Thymus (tissue), 11 donors: ENCODE data around the gene C2orf80. TPM values are rescaled to one million over a fixed set of nuclear protein-coding genes. Genes with fewer than 3 reads are reported as not detected.

Experiments
- DNase-seq, 9 donors: peaks; one replicate each; pipeline ENCODE4 v3.0.0-alpha.2; 2013; ENCODE audit warnings: low spot score in 9 of 9, low read depth in 6 of 9, missing footprints in 1 of 9
- H3K27ac ChIP-seq, 2 donors: one replicate each; pipeline ENCODE4 v1.5.1; 2013; ENCODE audit warnings: control low read depth in 1 of 2, low read depth in 1 of 2, low read length in 1 of 2, mild to moderate bottlenecking in 1 of 2, moderate library complexity in 1 of 2
- H3K27me3 ChIP-seq, 2 donors: one replicate each; pipeline ENCODE4 v1.5.1; 2013; ENCODE audit warnings: low read length in 1 of 2; ENCODE audit not compliant: control insufficient read depth in 2 of 2, insufficient read depth in 1 of 2
- H3K36me3 ChIP-seq, 2 donors: one replicate each; pipeline ENCODE4 v1.5.1; 2013; ENCODE audit warnings: low read length in 1 of 2, mild to moderate bottlenecking in 1 of 2, moderate library complexity in 1 of 2; ENCODE audit not compliant: control insufficient read depth in 2 of 2, insufficient read depth in 2 of 2
- H3K4me1 ChIP-seq, 2 donors: one replicate each; pipeline ENCODE4 v1.5.1; 2013; ENCODE audit warnings: low read length in 2 of 2; ENCODE audit not compliant: control insufficient read depth in 2 of 2, insufficient read depth in 2 of 2
- H3K4me3 ChIP-seq, 2 donors: one replicate each; pipeline ENCODE4 v1.5.1; 2013; ENCODE audit warnings: low read length in 2 of 2, control low read depth in 1 of 2, mild to moderate bottlenecking in 1 of 2
- H3K9me3 ChIP-seq, 2 donors: one replicate each; pipeline ENCODE4 v1.5.1; 2013; ENCODE audit warnings: low read length in 1 of 2, mild to moderate bottlenecking in 1 of 2; ENCODE audit not compliant: control insufficient read depth in 2 of 2, insufficient read depth in 1 of 2
- WGBS: extraction: QIAGEN DNeasy Blood & Tissue Kit; methylation state at CpG from one replicate; pipeline ENCODE4 v1.1.7; 2013; 5-methylcytosine and 5-hydroxymethylcytosine counted together
- polyA plus RNA-seq: library from polyadenylated mRNA; stranded (reverse); fragments of 200-250 nt; gene quantifications from one replicate; pipeline ENCODE4 v1.2.3, GENCODE V29; 2013
- total RNA-seq: library from RNA; stranded (reverse); fragments of 120-200 nt; gene quantifications from one replicate; pipeline ENCODE4 v1.2.4, GENCODE V29; 2013
- donor health status: healthy.

C2orf80 gene
- total and polyA plus RNA-seq, 2 donors = 0.07 TPM; not detected in 1

DNA sequence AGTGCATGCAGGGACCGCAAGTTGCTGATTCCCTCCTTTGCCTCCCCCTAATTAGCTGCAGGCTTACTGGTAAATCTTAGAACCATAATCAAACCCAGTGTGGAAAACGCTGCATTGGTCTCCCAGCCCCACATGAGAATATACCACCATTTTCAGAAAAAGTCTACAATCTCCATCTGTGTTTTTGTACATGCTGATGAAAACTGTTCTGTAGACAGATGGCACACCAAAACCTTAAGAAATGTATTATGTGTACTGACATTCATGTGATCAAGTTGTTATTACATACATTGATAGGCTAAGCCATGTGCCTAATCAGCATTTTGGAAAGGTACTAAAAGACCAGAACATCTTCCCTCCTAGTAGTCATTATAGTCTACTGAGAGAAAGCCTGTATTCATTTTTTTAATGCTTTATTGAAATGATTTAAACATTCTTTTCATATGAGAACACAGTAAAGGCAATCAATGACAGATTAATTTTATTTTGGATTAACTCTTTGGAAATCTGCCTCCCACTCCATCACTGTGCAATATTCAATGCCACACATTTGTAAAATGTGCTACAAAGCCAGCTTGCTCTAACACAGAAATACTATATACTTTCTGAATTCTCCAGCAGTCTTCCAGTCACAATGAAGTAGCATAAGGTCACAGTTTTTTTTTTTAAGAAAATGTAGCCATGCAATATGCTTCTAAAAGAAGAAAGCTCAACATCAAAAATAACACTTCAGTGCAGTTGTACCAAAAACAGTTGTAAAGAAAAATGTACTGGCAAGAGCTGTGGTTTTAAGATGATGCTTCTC, 24.7 kb downstream of the C2orf80 start:
- no peaks in the 10 kb centered on the region for H3K27me3 ChIP-seq
- no peaks in the 10 kb centered on the region for H3K36me3 ChIP-seq
- no peak overlapping the region for H3K27ac ChIP-seq
- H3K4me3 ChIP-seq = no peak overlapping the region
- no peak for DNase-seq
- WGBS = 95% methylated on average over 2 of the region's 2 CpGs
- no peaks in the 10 kb centered on the region for H3K9me3 ChIP-seq
- H3K4me1 ChIP-seq = no peaks in the 10 kb centered on the region

DNA sequence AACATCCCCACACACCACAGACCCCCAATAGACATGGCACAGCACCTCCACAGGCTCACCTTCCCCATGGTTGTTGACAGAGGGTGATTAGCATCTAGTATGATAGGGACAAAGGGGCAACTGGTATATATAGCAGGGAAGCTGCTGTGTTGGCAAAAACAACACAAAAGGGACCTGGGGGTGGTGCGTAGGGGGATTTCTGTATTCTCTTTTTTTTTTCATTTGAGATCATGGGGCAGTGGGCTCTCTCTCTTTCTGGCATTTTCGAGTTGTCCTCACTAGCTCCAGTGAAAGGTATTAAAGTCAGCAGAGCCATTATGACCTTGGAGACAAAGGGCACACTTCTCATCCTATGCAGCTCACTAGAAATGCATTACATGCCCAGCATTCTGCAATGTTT, 26.3 kb downstream of the C2orf80 start, which contains the start of gene CRYGA:
Gene CRYGA, minus strand, starts transcription at position 101 of the 400 bp plus-strand sequence. Its CDS starts 33 bp downstream, at position 68.
- Histone ChIP-seq H3K9me3 (no peaks in the 10 kb centered on the region), H3K27me3 (no peaks in the 10 kb centered on the region), H3K4me3 (no peak within 1 kb of the TSS), H3K27ac (no peak within 1 kb of the TSS), H3K4me1 (no peaks in the 10 kb centered on the region), H3K36me3 (no peaks in the 10 kb centered on the region)
- DNase-seq = no peak
- WGBS = 89% methylated on average over 2 of the region's 2 CpGs

DNA sequence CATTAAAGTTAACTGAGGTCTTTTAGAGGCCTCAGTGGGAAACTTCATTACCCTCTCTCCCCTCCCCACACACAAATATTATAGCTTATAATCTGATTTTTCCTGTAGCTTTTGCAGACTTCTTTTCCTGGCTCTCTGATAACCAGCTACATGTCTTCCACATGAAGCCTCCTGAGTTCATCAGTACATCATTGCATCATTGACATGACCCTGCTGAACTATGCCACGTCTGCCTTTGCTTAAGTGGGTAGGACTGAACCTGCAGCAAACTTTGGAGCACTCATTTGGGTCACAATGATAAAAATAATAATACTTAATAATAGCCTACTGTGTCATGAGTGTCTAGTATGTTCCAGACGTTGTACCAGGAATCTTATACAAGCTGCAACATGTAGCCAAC, 33.4 kb downstream of the C2orf80 start:
- no peaks in the 10 kb centered on the region for H3K27me3 ChIP-seq
- no peak overlapping the region for H3K4me3 ChIP-seq
- WGBS = 93% methylated on average over 2 of the region's 2 CpGs
- no peaks in the 10 kb centered on the region for H3K36me3 ChIP-seq
- no peaks in the 10 kb centered on the region for H3K9me3 ChIP-seq
- no peak overlapping the region for H3K27ac ChIP-seq
- H3K4me1 ChIP-seq = no peaks in the 10 kb centered on the region
- no peak for DNase-seq

DNA sequence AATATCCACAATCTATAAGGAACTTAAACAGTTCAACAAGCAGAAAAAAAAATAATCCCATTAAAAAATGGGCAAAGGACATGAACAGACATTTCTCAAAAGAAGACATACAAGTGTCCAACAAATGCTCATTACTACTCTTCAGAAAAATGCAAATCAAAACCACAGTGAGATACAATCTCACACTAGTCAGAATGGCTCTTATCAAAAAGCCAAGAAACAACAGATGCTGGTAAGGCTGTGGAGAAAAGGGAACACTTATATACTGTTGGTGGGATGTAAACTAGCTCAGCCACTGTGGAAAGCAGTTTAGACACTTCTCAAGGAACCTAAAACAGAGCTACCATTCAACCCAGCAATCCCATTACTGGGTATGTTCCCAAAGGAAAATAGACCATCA, 36.7 kb downstream of the C2orf80 start:
- no peak for DNase-seq

DNA sequence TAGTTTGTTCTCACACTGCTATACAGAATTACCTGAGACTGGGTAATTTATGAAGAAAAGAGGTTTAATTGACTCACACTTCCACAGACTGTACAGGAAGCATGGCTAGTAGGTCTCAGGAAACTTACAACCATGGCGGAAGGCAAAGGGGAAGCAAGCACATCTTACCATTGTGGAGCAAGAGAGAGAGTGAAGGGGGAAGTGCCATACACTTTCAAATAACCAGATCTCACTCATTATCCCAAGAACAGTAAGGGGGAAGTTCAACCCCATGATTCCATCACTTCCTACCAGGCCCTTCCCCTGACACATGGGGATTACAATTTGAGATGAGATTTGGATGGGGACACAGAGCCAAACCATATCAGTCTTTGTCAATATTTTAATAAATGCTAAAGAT, 38.9 kb downstream of the C2orf80 start:
- DNase-seq = no peak
- Histone ChIP-seq H3K4me3 (no peak overlapping the region), H3K36me3 (no peaks in the 10 kb centered on the region), H3K4me1 (no peaks in the 10 kb centered on the region), H3K27me3 (no peaks in the 10 kb centered on the region), H3K9me3 (no peaks in the 10 kb centered on the region), H3K27ac (no peak overlapping the region)
- 98% methylated on average over 1 of the region's 1 CpG for WGBS

More for the DNA sequence above, 36.7 kb downstream of the C2orf80 start:
- Histone ChIP-seq H3K27me3 (no peaks in the 10 kb centered on the region), H3K27ac (no peak overlapping the region), H3K4me1 (no peaks in the 10 kb centered on the region), H3K9me3 (no peaks in the 10 kb centered on the region), H3K36me3 (no peaks in the 10 kb centered on the region), H3K4me3 (no peak overlapping the region)

DNA sequence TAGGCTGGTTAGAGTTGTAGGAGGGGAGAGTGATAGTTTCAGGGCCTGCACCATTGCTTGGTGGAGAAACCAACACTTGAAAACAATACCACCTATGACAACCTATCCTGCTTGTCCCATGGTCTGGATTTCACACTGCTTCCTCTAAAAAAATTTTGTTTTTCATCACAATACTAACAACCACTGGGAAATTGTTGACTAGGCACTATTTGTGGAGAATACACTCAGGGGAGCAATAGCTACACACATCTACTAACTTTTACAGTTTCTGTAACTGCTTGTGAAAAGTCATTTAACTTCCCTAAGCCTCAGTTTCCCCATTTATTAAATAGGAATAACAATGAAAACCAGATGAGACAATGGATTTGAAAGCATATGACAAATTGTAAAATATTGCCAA, 39.7 kb downstream of the C2orf80 start:
- H3K27ac ChIP-seq = no peak overlapping the region
- H3K36me3 ChIP-seq = no peaks in the 10 kb centered on the region
- DNase-seq = no peak
- no peaks in the 10 kb centered on the region for H3K27me3 ChIP-seq
- no peaks in the 10 kb centered on the region for H3K4me1 ChIP-seq
- no peaks in the 10 kb centered on the region for H3K9me3 ChIP-seq
- H3K4me3 ChIP-seq = no peak overlapping the region

DNA sequence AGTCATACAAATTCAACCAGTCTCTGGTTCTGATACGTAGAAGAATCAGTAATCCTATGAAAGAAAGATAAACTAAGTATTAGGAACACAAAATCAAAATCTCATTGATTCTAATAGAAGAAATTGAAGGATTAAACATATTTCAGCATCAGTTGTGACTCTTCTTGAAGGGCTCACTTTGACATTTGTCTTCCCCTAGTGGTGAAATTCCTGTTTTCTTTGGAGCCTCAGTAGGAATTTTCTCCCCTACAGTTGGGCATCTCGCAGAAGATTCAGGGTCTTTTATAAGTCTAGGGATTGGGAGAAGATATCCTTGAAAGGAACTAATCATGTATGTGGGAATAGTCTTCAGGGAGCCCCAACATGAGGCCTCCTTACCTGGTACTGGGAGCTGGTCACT, 41.0 kb downstream of the C2orf80 start:
- H3K36me3 ChIP-seq = no peaks in the 10 kb centered on the region

DNA sequence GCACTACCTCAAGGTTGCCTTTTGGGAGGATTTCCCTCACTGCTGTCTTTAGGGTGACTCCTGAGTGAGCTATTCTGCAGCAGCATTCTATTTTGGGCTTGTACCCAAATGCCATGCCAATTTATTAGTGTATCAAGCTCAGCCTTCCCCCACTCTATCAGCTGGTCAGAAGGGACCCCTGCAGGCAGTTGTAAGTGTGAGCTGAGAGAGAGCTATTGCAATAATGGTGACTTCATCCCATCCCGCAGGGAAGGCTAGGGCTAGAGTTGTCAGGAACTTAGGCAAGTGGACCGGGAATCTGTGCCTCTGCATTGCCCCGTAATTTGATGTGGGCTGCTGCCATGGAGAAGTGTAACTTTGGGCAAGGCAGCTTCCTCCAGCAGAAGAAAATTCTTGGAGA, 42.1 kb downstream of the C2orf80 start:
- Histone ChIP-seq H3K27me3 (no peaks in the 10 kb centered on the region), H3K4me3 (no peak overlapping the region), H3K27ac (no peak overlapping the region), H3K36me3 (no peaks in the 10 kb centered on the region), H3K4me1 (no peaks in the 10 kb centered on the region), H3K9me3 (no peaks in the 10 kb centered on the region)
- 97% methylated on average over 3 of the region's 3 CpGs for WGBS
- DNase-seq = no peak

More for the DNA sequence above, 41.0 kb downstream of the C2orf80 start:
- no peaks in the 10 kb centered on the region for H3K9me3 ChIP-seq
- WGBS = 93% methylated on average over 2 of the region's 2 CpGs
- H3K27me3 ChIP-seq = no peaks in the 10 kb centered on the region
- H3K4me1 ChIP-seq = no peaks in the 10 kb centered on the region
- DNase-seq = no peak
- no peak overlapping the region for H3K27ac ChIP-seq
- no peak overlapping the region for H3K4me3 ChIP-seq

DNA sequence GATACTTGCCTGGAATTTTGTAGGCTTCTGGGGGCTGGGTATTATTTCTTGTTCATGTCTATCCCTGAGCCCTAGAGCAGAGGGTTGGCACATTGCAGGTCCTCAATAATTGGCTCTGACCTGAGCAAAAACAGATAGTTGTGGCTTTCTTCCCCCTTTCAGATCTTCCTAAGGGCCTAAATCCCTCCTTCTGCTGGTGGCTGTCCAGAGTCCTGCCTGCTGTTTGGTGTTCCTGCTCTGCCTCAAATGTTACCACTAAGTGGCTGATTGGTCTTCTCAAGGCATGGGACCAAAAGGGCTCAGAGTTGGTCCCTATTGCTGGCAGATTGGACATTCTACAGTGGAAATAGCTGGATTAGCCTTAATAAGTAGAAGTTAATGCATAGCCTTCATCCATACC, 42.8 kb downstream of the C2orf80 start:
- no peaks in the 10 kb centered on the region for H3K27me3 ChIP-seq
- no peak overlapping the region for H3K27ac ChIP-seq
- no peak for DNase-seq
- no peak overlapping the region for H3K4me3 ChIP-seq
- H3K4me1 ChIP-seq = no peaks in the 10 kb centered on the region
- H3K36me3 ChIP-seq = no peaks in the 10 kb centered on the region
- H3K9me3 ChIP-seq = no peaks in the 10 kb centered on the region
